ENCODE results near the gene EPB41L2. TPM values are rescaled to one million over a fixed set of nuclear protein-coding genes. Genes with fewer than 3 reads are reported as not detected.

EPB41L2 gene
- total RNA-seq, 1 experiment from 2014 or later, result 74.8 TPM

- Histone ChIP-seq H3K9me3 (ENCODE audit: control insufficient read depth in 1 of 2, insufficient read depth in 1 of 2, low read depth in 1 of 2, low read length in 2 of 2) (no peaks in the 10 kb centered on the region), H3K27ac (ENCODE audit: low read depth, low read length) (no peak overlapping the region), H3K9me2 (ENCODE audit: insufficient read depth) (no peaks in the 10 kb centered on the region), H3K27me3 (ENCODE audit: insufficient read depth, low read length) (no peaks in the 10 kb centered on the region), H4K20me1 (ENCODE audit: insufficient read depth) (no peaks in the 10 kb centered on the region), H3K4me3 (replicated peaks in 1 of 2; ENCODE audit: low read depth in 1 of 2, low read length in 2 of 2) (no peak overlapping the region), H3K9ac (ENCODE audit: low read length) (no peak overlapping the region), H3K4me2 (ENCODE audit: low read length) (no peak overlapping the region), H3K79me2 (ENCODE audit: insufficient read depth, low read length) (peaks cover 8% of the 10 kb centered on the region), H3K36me3 (ENCODE audit: control insufficient read depth in 1 of 2, insufficient read depth in 2 of 2, low read length in 2 of 2) (no peaks in the 10 kb centered on the region), H3K4me1 (ENCODE audit: control insufficient read depth in 1 of 2, insufficient read depth in 2 of 2, low read length in 2 of 2) (peaks cover 0 to 10% of the 10 kb centered on the region in 2 experiments; a peak in 1 of 4 replicates), H2AFZ (ENCODE audit: low read depth, low read length, poor library complexity, severe bottlenecking) (no peak overlapping the region)
- ATAC-seq (no peak), DNase-seq (ENCODE audit: low read depth, low spot score) (no peak)
- BruUV-seq (replicated peaks), result no TSS peak
- ChIA-PET CTCF (no interaction called here), POLR2A (no interaction called here), RAD21 (ENCODE audit: low non-redundant PET in 1 of 2, low total read pairs in 2 of 2, uncharacterized antibody in 2 of 2, unreplicated experiment in 2 of 2) (no interaction called here)
- intact Hi-C loops (cut with micrococcal nuclease), result no loop called here
- TF ChIP-seq ZBTB33 (IDR thresholded peaks at IDR 0.05; ENCODE audit: extremely low read depth, insufficient replicate concordance, low read length), result no peak
- no peak for TF ChIP-seq FOSL1 (IDR thresholded peaks at IDR 0.05; ENCODE audit: low read depth)
- no peak for TF ChIP-seq CEBPB (IDR thresholded peaks at IDR 0.05; ENCODE audit: low read depth)
- TF ChIP-seq POLR2A (IDR thresholded peaks at IDR 0.05; ENCODE audit: borderline replicate concordance, extremely low read depth, insufficient read depth, insufficient read length), result no peak
- no peak for TF ChIP-seq ZFX (IDR thresholded peaks at IDR 0.05)
- no peak for TF ChIP-seq EZH2 (IDR thresholded peaks at IDR 0.05)
- TF ChIP-seq CBX3 (IDR thresholded peaks at IDR 0.05; ENCODE audit: low read depth), result no peak
- TF ChIP-seq TCF7L2 (IDR thresholded peaks at IDR 0.05; ENCODE audit: borderline replicate concordance, extremely low read depth, insufficient read depth, insufficient read length), result no peak
- TF ChIP-seq POLR2AphosphoS5 (IDR thresholded peaks at IDR 0.05; ENCODE audit: low read depth, low read length), result no peak
- no peak for TF ChIP-seq CTCF (IDR thresholded peaks at IDR 0.05 in 2 of 3, conservative IDR thresholded peaks at IDR 0.05 in 1 of 3; ENCODE audit: borderline replicate concordance in 1 of 3, insufficient read depth in 1 of 3, low read depth in 2 of 3, low read length in 2 of 3)
- no peak for TF ChIP-seq RAD21 (IDR thresholded peaks at IDR 0.05; ENCODE audit: low read depth)
- no peak for TF ChIP-seq ELF1 (IDR thresholded peaks at IDR 0.05; ENCODE audit: borderline replicate concordance, low read depth)
- no peak for TF ChIP-seq SP1 (IDR thresholded peaks at IDR 0.05; ENCODE audit: low read depth)
- TF ChIP-seq YY1 (IDR thresholded peaks at IDR 0.05; ENCODE audit: extremely low read depth, insufficient replicate concordance, low read depth, low read length), result no peak
- no peak for TF ChIP-seq MAX (IDR thresholded peaks at IDR 0.05)
- TF ChIP-seq EZH2phosphoT487 (IDR thresholded peaks at IDR 0.05; ENCODE audit: borderline replicate concordance), result no peak
- no peak for TF ChIP-seq JUND (IDR thresholded peaks at IDR 0.05)
- no peak for TF ChIP-seq ATF3 (IDR thresholded peaks at IDR 0.05)
These were observed 104.6 kb downstream of the EPB41L2 start for GRCh38 chr6:130958468-130958867.
